ENCODE results near the gene DNM3.

The DNM3 gene

DNA sequence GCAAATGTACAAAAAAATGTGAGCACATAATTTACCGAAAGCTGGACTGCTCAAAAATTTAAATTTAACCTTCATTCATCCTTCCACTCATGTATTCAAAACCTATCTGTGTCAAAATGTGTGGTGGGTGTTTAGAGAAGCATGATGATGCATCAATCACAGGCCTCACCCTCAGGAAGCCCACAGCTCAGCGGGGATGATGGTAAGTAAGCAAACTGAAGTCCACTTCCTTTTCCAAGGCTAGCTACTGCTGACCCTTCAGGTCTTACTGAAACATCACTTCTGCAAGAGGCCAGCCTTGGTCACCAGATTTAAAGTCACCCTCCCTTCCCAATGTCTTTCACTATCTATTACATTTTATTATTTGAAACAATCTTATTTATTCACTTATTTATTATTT is 254.5 kb downstream of the DNM3 start:
- TF ChIP-seq, protein P1, sequence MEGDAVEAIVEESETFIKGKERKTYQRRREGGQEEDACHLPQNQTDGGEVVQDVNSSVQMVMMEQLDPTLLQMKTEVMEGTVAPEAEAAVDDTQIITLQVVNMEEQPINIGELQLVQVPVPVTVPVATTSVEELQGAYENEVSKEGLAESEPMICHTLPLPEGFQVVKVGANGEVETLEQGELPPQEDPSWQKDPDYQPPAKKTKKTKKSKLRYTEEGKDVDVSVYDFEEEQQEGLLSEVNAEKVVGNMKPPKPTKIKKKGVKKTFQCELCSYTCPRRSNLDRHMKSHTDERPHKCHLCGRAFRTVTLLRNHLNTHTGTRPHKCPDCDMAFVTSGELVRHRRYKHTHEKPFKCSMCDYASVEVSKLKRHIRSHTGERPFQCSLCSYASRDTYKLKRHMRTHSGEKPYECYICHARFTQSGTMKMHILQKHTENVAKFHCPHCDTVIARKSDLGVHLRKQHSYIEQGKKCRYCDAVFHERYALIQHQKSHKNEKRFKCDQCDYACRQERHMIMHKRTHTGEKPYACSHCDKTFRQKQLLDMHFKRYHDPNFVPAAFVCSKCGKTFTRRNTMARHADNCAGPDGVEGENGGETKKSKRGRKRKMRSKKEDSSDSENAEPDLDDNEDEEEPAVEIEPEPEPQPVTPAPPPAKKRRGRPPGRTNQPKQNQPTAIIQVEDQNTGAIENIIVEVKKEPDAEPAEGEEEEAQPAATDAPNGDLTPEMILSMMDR (IDR thresholded peaks at IDR 0.05) = no peak
- H3K27ac ChIP-seq = no peak overlapping the region
- H3K4me3 ChIP-seq = no peak overlapping the region
- no peak for DNase-seq (ENCODE audit: low spot score)

GRCh38 chr1:172105230-172105629 is 263.9 kb downstream of the DNM3 start:
- no peak overlapping the region for H3K27ac ChIP-seq
- TF ChIP-seq, protein P1 (IDR thresholded peaks at IDR 0.05) = no peak
- no peak for DNase-seq (ENCODE audit: low spot score)
- no peak overlapping the region for H3K4me3 ChIP-seq

DNA sequence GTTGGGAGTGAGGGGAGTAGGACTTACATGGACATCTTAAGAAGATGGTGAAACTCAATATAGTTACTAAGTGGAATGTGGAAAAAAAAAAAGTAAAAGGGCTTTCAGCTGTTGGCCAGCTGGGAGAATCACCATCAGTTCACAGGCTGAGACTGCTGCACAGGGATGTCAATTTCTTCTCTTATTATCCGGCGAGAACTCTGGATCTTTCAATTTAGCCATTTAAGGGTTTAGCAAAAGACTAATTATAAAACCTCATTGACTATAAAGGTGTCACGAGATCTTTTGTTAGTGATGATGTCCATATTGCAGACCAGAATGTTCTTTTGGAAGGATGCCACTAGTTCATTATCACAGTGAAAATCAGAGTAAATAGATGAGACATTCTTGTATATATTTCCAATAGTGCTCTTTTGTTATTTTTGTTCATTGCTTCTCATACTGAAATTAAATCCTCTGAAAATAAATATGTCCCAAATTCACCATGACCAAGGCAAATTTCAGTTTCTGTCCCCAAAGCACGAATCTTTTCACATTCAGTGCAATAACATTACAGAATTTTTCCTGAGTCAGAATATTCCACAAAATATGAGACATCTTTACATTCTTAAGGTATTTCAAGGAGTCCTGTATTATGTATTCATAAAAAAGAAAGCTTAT is 266.1 kb downstream of the DNM3 start:
- TF ChIP-seq, protein P1 (IDR thresholded peaks at IDR 0.05) = no peak
- DNase-seq (ENCODE audit: low spot score) = no peak
- H3K27ac ChIP-seq = no peak overlapping the region
- no peak overlapping the region for H3K4me3 ChIP-seq

GRCh38 chr1:172108161-172108893 is 267.0 kb downstream of the DNM3 start:
- TF ChIP-seq, protein P1 (IDR thresholded peaks at IDR 0.05) = no peak
- H3K27ac ChIP-seq = no peak overlapping the region
- no peak overlapping the region for H3K4me3 ChIP-seq
- no peak for DNase-seq (ENCODE audit: low spot score)

GRCh38 chr1:172109359-172109758 is 268.1 kb downstream of the DNM3 start:
- no peak overlapping the region for H3K4me3 ChIP-seq
- TF ChIP-seq, protein P1 (IDR thresholded peaks at IDR 0.05) = no peak
- DNase-seq (ENCODE audit: low spot score) = no peak
- H3K27ac ChIP-seq = no peak overlapping the region

GRCh38 chr1:172112576-172112975 is 271.3 kb downstream of the DNM3 start:
- H3K27ac ChIP-seq = no peak overlapping the region
- no peak for DNase-seq (ENCODE audit: low spot score)
- TF ChIP-seq, protein P1 (IDR thresholded peaks at IDR 0.05) = no peak
- no peak overlapping the region for H3K4me3 ChIP-seq

- H3K4me3 ChIP-seq = no peak overlapping the region
- no peak overlapping the region for H3K27ac ChIP-seq
- TF ChIP-seq, protein P1 (IDR thresholded peaks at IDR 0.05) = no peak
- DNase-seq (ENCODE audit: low spot score) = no peak
Measured at GRCh38 chr1:172117800-172118199, 276.5 kb downstream of the DNM3 start.

Measured in coronary artery (tissue), 2 donors.